ENCODE measurements around the gene C1QL1.
A peak's percentile ranks its signal among the peaks of the same experiment; 100 is the strongest.
"Not testable (repeated sequence)": the region's sequence is repeated elsewhere in the genome, so short reads cannot be mapped to it uniquely, and the experiment has no call there.

C1QL1 gene

GRCh38 chr17:44965481-44966234 lies 2.4 kb downstream of the C1QL1 start:
- DNase-seq (ENCODE audit: low read depth in 2 of 2): no peak

- no peak for DNase-seq (ENCODE audit: low read depth in 2 of 2)
Observed at GRCh38 chr17:44961921-44962350, 6.2 kb downstream of the C1QL1 start.

DNA sequence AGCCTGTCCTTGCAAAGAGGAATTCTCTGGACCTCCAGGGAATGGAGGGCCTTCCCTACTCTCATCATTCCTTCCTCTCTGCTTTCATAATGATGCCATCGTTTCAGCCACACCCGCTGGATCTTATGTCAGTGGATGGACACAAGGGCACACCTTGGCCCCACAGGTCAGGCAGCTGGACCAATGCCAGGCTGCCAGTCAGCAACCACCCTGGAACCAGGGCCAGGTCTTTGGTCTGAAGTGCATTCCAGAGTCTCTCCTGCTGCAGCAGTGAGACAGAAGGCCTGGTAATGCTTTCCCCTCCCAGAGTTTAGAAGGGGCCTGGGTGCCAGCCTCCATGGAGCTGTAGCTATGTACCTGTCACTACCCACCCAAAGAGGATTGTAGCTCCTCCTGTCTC lies 7.4 kb downstream of the C1QL1 start:
- no peak for DNase-seq (ENCODE audit: low read depth in 2 of 2)

GRCh38 chr17:44959821-44960531 lies 8.1 kb downstream of the C1QL1 start:
- DNase-seq (ENCODE audit: low read depth in 2 of 2): peak in 1 of 2 donors; percentile 24

DNA sequence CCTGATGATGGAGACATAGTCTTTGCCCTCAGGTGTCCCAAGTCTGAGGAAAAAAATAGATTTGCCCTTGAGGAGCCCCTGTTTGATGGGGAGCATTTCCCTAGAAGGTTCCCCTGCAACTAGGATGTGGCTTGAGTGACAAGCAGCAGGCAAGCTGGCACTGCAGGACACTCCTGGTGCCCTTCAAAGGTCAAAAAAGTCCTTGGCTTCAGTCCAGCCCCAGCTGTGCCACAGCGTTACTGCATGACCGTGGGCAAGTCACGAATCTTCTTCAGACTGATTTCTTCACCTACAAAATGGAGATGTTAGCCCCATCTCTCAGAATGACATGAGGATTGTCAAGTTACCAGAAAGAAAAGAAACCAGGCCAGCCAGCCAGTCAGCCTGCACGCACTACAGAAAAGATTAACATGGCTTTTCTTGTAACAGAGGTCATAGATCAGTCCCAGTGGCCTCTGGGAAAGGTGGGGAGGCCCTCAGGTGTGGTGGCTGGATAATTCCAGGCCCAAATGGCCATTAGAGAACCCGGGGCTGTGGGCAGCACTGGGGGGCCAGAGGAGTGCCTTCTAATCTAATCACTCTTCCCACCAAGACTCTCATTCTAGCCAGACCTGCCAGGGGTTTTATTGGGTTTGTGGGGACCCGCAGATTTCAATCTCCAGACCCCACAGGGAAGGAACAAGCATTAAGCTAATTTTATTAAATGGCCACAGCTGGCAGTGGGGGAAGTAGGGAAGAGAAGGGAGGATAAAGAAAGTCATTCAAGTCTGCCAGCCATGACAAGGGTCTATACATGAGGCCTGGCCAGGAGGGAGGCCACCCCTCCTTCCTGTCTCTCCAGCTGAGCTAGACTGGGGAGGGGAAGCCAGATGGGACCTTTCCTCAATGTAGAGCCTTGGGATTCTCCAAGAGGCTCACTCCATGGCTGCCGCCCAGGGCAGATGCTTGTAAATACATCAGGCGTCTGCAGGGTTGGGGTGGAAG lies 10.8 kb downstream of the C1QL1 start:
- DNase-seq (ENCODE audit: low read depth in 2 of 2): no peak

DNA sequence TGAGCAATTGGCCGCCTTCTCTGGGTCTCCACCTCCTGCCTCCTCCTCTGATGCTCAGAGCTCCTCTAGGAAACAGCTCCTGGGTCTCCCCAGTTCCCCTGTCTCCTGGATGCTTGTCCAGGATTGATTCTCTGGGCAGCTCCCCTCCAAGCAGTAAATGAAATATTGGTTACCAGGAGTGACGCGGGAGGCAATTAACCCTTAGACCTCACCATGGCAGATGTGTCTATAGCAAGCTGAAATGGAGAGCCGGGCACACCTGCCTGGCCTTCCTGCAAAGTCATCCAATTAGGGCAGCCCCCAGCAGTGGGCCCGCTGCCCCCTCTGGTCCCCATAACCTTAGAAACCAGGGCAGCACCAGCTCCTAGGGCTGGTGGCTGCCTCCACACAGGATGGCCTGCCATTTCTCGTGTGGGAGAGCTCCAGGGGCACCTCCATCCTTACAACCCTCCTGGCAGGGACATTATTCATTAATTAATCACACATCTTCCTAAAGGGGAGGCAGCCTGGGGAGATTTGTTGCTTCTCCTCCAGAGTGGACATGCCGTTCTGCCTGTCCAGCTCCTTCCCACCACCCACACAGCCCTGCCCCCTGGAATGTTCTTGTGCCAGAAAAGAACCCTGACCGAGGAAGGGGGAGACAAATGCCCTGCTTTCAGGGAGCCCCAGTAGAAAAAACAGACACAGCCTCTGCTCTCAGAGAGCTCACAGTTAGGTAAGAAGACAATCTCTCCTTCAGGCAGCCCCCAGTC lies 12.3 kb downstream of the C1QL1 start:
- DNase-seq (ENCODE audit: low read depth in 2 of 2): no peak

DNA sequence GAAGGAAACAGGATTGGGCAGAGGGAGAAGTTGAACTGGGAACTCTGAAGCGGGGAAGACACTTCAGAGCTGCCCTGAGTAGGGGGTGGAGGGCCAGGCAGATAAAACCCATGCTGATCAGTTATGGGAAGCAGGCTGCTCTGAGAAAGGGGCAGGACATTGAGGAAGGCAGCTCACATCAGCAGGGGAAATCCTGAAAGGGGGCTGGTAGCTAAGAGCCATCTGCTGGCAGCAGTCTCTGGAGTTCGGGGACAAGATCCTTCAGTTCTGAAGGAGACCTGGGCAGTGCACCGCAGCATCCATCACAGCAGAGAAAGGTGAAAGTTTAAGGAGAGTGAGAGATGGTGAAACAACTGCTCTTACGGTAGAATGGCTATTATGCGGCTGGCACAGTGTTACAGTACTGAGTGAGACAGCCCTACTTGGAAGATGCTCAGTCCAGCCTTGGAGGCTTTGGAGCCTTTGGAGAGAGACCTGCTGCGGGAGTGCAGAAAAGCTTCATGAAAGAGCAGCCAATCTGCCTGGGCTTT lies 15.1 kb downstream of the C1QL1 start:
- no peak for DNase-seq (ENCODE audit: low read depth in 2 of 2)

- no peak for DNase-seq (ENCODE audit: low read depth in 2 of 2)
Observed at GRCh38 chr17:44948315-44948795, 19.7 kb downstream of the C1QL1 start.

GRCh38 chr17:44947461-44948314 lies 20.4 kb downstream of the C1QL1 start, which contains the start of gene KIF18B:
Gene KIF18B, minus strand, starts transcription at chr17:44947773. Its CDS starts 11,429 bp downstream, at chr17:44936344.
- DNase-seq (ENCODE audit: low read depth in 2 of 2): peak; percentile 69 to 76

DNA sequence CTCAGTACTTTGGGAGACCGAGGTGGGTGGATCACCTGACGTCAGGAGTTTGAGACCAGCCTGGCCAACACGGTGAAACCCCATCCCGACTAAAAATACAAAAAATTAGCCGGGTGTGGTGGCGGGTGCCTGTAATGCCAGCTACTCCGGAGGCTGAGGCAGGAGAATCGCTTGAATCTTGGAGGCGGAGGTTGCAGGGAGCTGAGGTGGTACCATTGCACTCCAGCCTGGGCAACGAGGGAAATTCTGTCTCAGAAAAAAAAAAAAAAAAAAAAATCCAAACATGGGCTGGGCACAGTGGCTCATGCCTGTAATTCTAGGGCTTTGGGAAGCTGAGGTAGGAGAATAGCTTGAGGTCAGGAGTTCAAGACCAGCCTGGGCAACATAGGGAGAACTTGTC lies 22.5 kb downstream of the C1QL1 start:
- DNase-seq (ENCODE audit: low read depth in 2 of 2): not testable (repeated sequence)

DNA sequence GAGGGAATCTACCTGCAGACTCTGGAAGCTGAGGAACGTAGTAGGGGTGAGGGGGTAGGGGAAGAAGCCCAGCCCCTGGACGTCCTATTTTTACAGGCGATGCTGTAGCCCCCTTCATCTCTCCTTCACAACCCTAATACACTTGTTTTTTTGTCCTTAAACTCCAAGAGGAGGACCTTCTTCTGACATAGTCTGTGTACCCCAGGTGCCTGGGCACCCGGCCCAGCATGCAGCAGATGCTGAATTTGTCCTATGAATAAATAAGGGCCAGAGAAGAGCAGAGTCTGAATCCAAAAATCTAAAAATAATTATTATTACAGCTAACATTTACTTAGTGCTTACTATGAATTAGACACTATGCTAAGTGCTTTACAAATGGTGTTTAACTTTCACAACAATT lies 25.6 kb downstream of the C1QL1 start:
- DNase-seq (ENCODE audit: low read depth in 2 of 2): no peak

- no peak for DNase-seq (ENCODE audit: low read depth in 2 of 2)
Observed at GRCh38 chr17:44941712-44942331, 26.3 kb downstream of the C1QL1 start.

GRCh38 chr17:44940768-44941167 lies 27.3 kb downstream of the C1QL1 start:
- DNase-seq (ENCODE audit: low read depth in 2 of 2): no peak

- DNase-seq (ENCODE audit: low read depth in 2 of 2): no peak
Observed at GRCh38 chr17:44940317-44940716, 27.8 kb downstream of the C1QL1 start.

DNA sequence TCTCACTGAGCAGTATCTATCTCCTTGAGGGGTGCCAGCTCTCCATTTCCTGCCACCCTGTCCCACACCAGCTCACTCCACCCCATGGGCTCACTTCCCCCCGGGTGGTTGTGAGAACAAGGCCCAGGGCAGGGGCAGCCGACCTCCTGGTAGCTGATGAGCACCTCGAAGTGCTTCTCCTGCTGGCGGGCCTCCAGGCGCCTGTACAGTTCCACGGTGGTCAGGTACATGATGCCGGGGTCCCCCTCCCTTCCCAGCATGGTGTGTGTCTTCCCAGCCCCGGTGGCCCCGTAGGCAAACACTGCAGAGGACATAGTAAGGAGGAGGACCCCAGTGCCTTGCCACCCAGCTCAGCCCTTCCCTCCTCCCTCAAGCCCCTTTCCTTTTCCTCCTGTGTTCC lies 33.0 kb downstream of the C1QL1 start:
- DNase-seq (ENCODE audit: low read depth in 2 of 2): no peak

DNA sequence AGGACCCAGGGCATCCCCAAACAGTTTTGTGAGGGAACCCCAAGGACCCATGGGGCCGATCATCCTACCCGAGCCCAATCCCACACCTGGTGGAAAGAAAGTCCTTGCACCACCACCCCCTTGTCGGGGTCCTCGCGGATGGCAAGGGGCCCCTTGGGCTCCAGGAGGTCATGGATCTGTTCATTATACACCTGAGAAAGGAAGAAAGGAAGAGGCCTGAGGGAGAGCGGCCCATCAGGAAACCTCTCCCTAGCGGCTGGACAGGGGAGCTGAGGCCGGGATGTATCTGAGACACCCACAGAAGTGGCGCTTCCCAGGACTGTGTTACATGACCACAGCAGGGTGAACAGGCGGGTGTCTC lies 33.4 kb downstream of the C1QL1 start:
- DNase-seq (ENCODE audit: low read depth in 2 of 2): no peak

- DNase-seq (ENCODE audit: low read depth in 2 of 2): no peak
Observed at GRCh38 chr17:44933824-44934744, 34.0 kb downstream of the C1QL1 start.

DNA sequence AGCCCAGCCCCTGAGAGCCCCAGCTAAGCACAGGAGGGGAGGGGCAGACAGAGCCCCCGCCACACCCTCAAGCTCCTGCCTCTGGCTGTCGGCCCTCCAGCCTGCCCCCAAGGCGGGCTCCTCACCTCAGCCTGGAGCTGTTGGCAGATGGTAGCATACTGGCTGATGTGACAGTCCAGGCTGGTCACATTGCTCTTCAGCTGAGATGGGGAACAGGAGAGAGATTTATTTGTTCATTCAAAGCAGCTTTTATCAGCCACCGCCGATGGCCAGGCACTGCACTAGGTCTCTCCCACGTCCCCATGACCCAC lies 35.4 kb downstream of the C1QL1 start:
- DNase-seq (ENCODE audit: low read depth in 2 of 2): no peak
